Panc1 (cell line): ENCODE data around the gene POLK.

Experiments
- POLR2AphosphoS5 ChIP-seq: IDR thresholded peaks from 2 replicates; pipeline ENCODE4 v1.6.1; 2012; ENCODE audit warnings: mild to moderate bottlenecking, low read depth, low read length, moderate library complexity
- SIN3A ChIP-seq: IDR thresholded peaks from 2 replicates; pipeline ENCODE4 v1.6.1; 2012; ENCODE audit warnings: low read depth, mild to moderate bottlenecking, low read length, moderate library complexity, borderline replicate concordance; ENCODE audit not compliant: insufficient read depth
- TCF7L2 ChIP-seq: IDR thresholded peaks from 2 replicates; pipeline ENCODE4 v1.6.1; 2011; ENCODE audit warnings: mild to moderate bottlenecking, low read depth, low read length, inconsistent platforms
- TF ChIP-seq, protein P1 (sequence below): fragments of 450-650 bp; IDR thresholded peaks from 2 replicates; pipeline ENCODE4 v1.5.1; 2017; ENCODE audit warnings: mild to moderate bottlenecking
- TF ChIP-seq, protein P2 (sequence below), 2 experiments: IDR thresholded peaks; 2 replicates each; pipeline ENCODE4 v1.6.1; 2011 to 2012; ENCODE audit warnings: low read depth in 2 of 2, control low read depth in 1 of 2, low read length in 1 of 2, mild to moderate bottlenecking in 1 of 2, moderate library complexity in 1 of 2; ENCODE audit not compliant: insufficient read depth in 1 of 2

DNA sequence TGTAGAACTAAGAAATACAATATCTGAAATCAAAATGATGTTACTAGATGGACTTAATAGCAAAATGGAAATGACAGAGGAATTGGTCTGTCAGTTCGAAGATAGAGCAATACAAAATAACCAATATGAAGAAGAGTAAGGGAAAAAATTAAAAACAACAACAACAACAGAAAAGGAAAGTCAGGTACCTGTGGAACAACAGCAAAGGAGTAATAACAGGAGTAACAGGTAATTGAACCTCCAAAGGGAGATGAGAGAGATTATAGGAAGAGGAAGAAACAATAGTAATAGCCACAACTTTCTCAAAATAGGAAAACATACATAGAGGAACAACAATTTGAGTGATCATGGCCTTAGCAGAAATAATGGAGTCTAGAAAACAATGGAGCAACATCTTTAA lies 13.7 kb downstream of the POLK start:
- TF ChIP-seq, protein P1, sequence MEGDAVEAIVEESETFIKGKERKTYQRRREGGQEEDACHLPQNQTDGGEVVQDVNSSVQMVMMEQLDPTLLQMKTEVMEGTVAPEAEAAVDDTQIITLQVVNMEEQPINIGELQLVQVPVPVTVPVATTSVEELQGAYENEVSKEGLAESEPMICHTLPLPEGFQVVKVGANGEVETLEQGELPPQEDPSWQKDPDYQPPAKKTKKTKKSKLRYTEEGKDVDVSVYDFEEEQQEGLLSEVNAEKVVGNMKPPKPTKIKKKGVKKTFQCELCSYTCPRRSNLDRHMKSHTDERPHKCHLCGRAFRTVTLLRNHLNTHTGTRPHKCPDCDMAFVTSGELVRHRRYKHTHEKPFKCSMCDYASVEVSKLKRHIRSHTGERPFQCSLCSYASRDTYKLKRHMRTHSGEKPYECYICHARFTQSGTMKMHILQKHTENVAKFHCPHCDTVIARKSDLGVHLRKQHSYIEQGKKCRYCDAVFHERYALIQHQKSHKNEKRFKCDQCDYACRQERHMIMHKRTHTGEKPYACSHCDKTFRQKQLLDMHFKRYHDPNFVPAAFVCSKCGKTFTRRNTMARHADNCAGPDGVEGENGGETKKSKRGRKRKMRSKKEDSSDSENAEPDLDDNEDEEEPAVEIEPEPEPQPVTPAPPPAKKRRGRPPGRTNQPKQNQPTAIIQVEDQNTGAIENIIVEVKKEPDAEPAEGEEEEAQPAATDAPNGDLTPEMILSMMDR: no peak
- TF ChIP-seq, protein P2, sequence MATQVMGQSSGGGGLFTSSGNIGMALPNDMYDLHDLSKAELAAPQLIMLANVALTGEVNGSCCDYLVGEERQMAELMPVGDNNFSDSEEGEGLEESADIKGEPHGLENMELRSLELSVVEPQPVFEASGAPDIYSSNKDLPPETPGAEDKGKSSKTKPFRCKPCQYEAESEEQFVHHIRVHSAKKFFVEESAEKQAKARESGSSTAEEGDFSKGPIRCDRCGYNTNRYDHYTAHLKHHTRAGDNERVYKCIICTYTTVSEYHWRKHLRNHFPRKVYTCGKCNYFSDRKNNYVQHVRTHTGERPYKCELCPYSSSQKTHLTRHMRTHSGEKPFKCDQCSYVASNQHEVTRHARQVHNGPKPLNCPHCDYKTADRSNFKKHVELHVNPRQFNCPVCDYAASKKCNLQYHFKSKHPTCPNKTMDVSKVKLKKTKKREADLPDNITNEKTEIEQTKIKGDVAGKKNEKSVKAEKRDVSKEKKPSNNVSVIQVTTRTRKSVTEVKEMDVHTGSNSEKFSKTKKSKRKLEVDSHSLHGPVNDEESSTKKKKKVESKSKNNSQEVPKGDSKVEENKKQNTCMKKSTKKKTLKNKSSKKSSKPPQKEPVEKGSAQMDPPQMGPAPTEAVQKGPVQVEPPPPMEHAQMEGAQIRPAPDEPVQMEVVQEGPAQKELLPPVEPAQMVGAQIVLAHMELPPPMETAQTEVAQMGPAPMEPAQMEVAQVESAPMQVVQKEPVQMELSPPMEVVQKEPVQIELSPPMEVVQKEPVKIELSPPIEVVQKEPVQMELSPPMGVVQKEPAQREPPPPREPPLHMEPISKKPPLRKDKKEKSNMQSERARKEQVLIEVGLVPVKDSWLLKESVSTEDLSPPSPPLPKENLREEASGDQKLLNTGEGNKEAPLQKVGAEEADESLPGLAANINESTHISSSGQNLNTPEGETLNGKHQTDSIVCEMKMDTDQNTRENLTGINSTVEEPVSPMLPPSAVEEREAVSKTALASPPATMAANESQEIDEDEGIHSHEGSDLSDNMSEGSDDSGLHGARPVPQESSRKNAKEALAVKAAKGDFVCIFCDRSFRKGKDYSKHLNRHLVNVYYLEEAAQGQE (IDR thresholded peaks at IDR 0.05; ENCODE audit: insufficient read depth in 1 of 2, low read depth in 2 of 2, low read length in 1 of 2): no peak
- TF ChIP-seq POLR2AphosphoS5: no peak
- no peak for TF ChIP-seq SIN3A
- TF ChIP-seq TCF7L2: no peak
